Measurements from ENCODE around the gene GCH1. TPM values are rescaled to one million over a fixed set of nuclear protein-coding genes. Genes with fewer than 3 reads are reported as not detected.
A peak's percentile ranks its signal among the peaks of the same experiment; 100 is the strongest.

GCH1 gene
- total RNA-seq, 1 experiment from 2014 or later = 7.1 TPM

DNA sequence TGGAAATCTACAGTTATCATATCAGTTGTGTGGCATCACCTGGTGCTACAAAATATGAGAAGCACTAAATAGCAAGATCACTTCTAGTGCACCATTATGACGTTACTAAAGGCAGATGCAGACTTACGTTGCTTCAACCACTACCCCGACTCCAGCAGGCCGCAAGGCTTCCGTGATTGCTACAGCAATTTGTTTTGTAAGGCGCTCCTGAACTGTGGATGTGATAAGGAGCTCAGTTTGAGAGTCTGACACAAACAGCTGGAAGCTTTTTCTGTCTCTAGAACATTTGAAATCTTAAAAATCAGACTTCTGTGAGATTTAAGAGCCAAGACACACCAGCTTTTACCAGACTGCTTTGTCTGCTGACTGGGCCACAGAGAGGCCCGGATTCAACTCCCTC lies 57.0 kb downstream of the GCH1 start:
- Mint-ChIP-seq H3K4me1 (ENCODE audit: insufficient read depth, unreplicated experiment) (peaks cover under 1% of the 10 kb centered on the region), H3K27me3 (ENCODE audit: insufficient read depth, unreplicated experiment) (no peaks in the 10 kb centered on the region), H3K4me3 (ENCODE audit: unreplicated experiment) (no peak overlapping the region), H3K27ac (ENCODE audit: low read depth, unreplicated experiment) (no peak overlapping the region), H3K36me3 (ENCODE audit: insufficient read depth, unreplicated experiment) (no peaks in the 10 kb centered on the region), H3K9me3 (ENCODE audit: unreplicated experiment) (no peaks in the 10 kb centered on the region)
- TF ChIP-seq CTCF (IDR thresholded peaks at IDR 0.05; ENCODE audit: unreplicated experiment) = no peak
- no peak for DNase-seq (ENCODE audit: unreplicated experiment)
- ChIA-PET CTCF (interaction anchor here (1.7 kb wide), 1 partner anchor 51 kb away, joined by 4 read pairs; no protein-coding TSS in a partner anchor), POLR2A (no interaction called here)
- intact Hi-C loops (cut with micrococcal nuclease) = no loop called here
- no TSS peak for BruUV-seq (replicated peaks)

DNA sequence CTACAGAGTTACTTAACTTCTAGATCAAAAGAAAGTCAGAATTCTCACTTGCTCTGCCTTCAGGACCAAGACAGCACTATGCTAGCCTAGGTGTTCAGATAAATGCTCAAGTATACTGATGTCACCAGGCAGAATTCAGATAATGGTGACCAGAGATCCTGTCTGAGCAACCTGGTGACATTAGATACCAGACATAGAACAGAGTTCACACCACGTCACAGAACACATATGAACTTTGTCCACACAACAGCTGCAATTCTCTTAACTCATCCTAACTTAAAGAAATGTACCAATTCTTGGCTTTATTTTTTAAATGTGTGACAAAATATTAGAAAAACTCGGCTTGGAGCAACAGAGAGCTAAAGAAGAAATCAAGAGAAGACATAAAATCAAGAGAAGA lies 58.1 kb downstream of the GCH1 start:
- no peak overlapping the region for H3K4me3 Mint-ChIP-seq (ENCODE audit: unreplicated experiment)
- DNase-seq (ENCODE audit: unreplicated experiment) = no peak
- ChIA-PET POLR2A (interaction anchor here (0.6 kb wide), 1 partner anchor 1539 kb away, joined by 3 read pairs; no protein-coding TSS in a partner anchor), CTCF (no interaction called here)
- H3K36me3 Mint-ChIP-seq (ENCODE audit: insufficient read depth, unreplicated experiment) = no peaks in the 10 kb centered on the region
- no peaks in the 10 kb centered on the region for H3K27me3 Mint-ChIP-seq (ENCODE audit: insufficient read depth, unreplicated experiment)
- no peaks in the 10 kb centered on the region for H3K9me3 Mint-ChIP-seq (ENCODE audit: unreplicated experiment)
- TF ChIP-seq CTCF (IDR thresholded peaks at IDR 0.05; ENCODE audit: unreplicated experiment) = no peak
- no TSS peak for BruUV-seq (replicated peaks)
- H3K4me1 Mint-ChIP-seq (ENCODE audit: insufficient read depth, unreplicated experiment) = peaks cover 10% of the 10 kb centered on the region
- intact Hi-C loops (cut with micrococcal nuclease) = no loop called here
- H3K27ac Mint-ChIP-seq (ENCODE audit: low read depth, unreplicated experiment) = no peak overlapping the region

- intact Hi-C loops (cut with micrococcal nuclease) = no loop called here
- no peak overlapping the region for H3K27ac Mint-ChIP-seq (ENCODE audit: low read depth, unreplicated experiment)
- H3K4me3 Mint-ChIP-seq (ENCODE audit: unreplicated experiment) = no peak overlapping the region
- no peaks in the 10 kb centered on the region for H3K27me3 Mint-ChIP-seq (ENCODE audit: insufficient read depth, unreplicated experiment)
- no peak for DNase-seq (ENCODE audit: unreplicated experiment)
- H3K9me3 Mint-ChIP-seq (ENCODE audit: unreplicated experiment) = no peaks in the 10 kb centered on the region
- ChIA-PET CTCF (no interaction called here), POLR2A (interaction anchor here (0.9 kb wide), 1 partner anchor 10 kb away, joined by 3 read pairs; no protein-coding TSS in a partner anchor)
- no peaks in the 10 kb centered on the region for H3K36me3 Mint-ChIP-seq (ENCODE audit: insufficient read depth, unreplicated experiment)
- TF ChIP-seq CTCF (IDR thresholded peaks at IDR 0.05; ENCODE audit: unreplicated experiment) = no peak
- BruUV-seq (replicated peaks) = no TSS peak
- peaks cover 14% of the 10 kb centered on the region for H3K4me1 Mint-ChIP-seq (ENCODE audit: insufficient read depth, unreplicated experiment)
Observed at GRCh38 chr14:54840798-54841197, 61.8 kb downstream of the GCH1 start.

DNA sequence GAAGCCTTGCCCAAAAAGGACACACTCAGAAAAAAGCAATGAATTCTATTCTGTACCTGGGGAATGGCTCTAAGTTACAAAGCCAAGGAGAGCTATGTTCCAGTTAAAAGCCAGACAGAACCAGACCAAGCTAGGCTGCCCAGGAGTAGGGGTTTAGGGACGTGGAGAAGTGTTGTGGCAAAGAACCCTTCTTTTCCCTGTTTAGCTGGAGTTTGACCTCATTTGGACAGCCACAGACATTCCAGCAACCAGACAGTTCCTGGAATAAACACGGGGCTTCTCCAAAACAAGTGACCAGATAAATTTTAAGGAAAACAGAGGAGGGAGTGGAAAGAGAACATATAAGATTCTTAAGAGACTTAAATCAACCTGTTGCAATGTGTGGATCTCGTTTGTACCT lies 62.3 kb downstream of the GCH1 start:
- Mint-ChIP-seq H3K9me3 (ENCODE audit: unreplicated experiment) (no peaks in the 10 kb centered on the region), H3K4me1 (ENCODE audit: insufficient read depth, unreplicated experiment) (peaks cover 14% of the 10 kb centered on the region), H3K27ac (ENCODE audit: low read depth, unreplicated experiment) (peak overlapping the region; percentile 82), H3K4me3 (ENCODE audit: unreplicated experiment) (no peak overlapping the region), H3K36me3 (ENCODE audit: insufficient read depth, unreplicated experiment) (no peaks in the 10 kb centered on the region), H3K27me3 (ENCODE audit: insufficient read depth, unreplicated experiment) (no peaks in the 10 kb centered on the region)
- no peak for TF ChIP-seq CTCF (IDR thresholded peaks at IDR 0.05; ENCODE audit: unreplicated experiment)
- no peak for DNase-seq (ENCODE audit: unreplicated experiment)
- intact Hi-C loops (cut with micrococcal nuclease) = no loop called here
- POLR2A ChIA-PET = no interaction called here
- BruUV-seq (replicated peaks) = no TSS peak
- CTCF ChIA-PET = no interaction called here

Data from MCF 10A (cell line).